Ureter (tissue), 1 donor: ENCODE measurements around the gene PIGC. TPM values are rescaled to one million over a fixed set of nuclear protein-coding genes. Genes with fewer than 3 reads are reported as not detected.

Experiments
- DNase-seq: peaks from one replicate; pipeline ENCODE4 v3.0.0-alpha.2; 2020; ENCODE audit warnings: low spot score
- total RNA-seq: library from RNA; stranded (reverse); gene quantifications from one replicate; pipeline ENCODE4 v1.2.4, GENCODE V29; 2023
- donor health status: DM: yes; HTN: yes; CAD: no.

The PIGC gene
- 21.0 TPM for total RNA-seq

GRCh38 chr1:172443666-172444453 lies at the start of gene PIGC:
TSS of gene PIGC (minus strand) at chr1:172444069. CDS start at chr1:172442622, 1,447 bp downstream.
- peak; percentile 94 for DNase-seq

GRCh38 chr1:172492421-172492820 lies 48.6 kb upstream of the PIGC start:
- DNase-seq, result no peak

- DNase-seq, result no peak
Observed at GRCh38 chr1:172489847-172490246, 46.0 kb upstream of the PIGC start.

- DNase-seq, result no peak
Observed at GRCh38 chr1:172488393-172488792, 44.5 kb upstream of the PIGC start.

- no peak for DNase-seq
Observed at GRCh38 chr1:172487550-172487949, 43.7 kb upstream of the PIGC start.

- no peak for DNase-seq
Observed at GRCh38 chr1:172486805-172487454, 43.1 kb upstream of the PIGC start.

GRCh38 chr1:172485626-172486025 lies 41.8 kb upstream of the PIGC start:
- no peak for DNase-seq

- no peak for DNase-seq
Observed at GRCh38 chr1:172484252-172484651, 40.4 kb upstream of the PIGC start.

GRCh38 chr1:172483448-172483847 lies 39.6 kb upstream of the PIGC start:
- DNase-seq, result no peak

GRCh38 chr1:172482044-172482443 lies 38.2 kb upstream of the PIGC start:
- no peak for DNase-seq

- DNase-seq, result no peak
Observed at GRCh38 chr1:172480431-172480830, 36.6 kb upstream of the PIGC start.

- DNase-seq, result no peak
Observed at GRCh38 chr1:172478485-172478884, 34.6 kb upstream of the PIGC start.

- no peak for DNase-seq
Observed at GRCh38 chr1:172477741-172478140, 33.9 kb upstream of the PIGC start.

GRCh38 chr1:172477216-172477615 lies 33.3 kb upstream of the PIGC start:
- DNase-seq, result no peak

- DNase-seq, result peak; percentile 76
Observed at GRCh38 chr1:172476218-172476811, 32.4 kb upstream of the PIGC start.

- DNase-seq, result no peak
Observed at GRCh38 chr1:172473842-172474241, 30.0 kb upstream of the PIGC start.

- DNase-seq, result no peak
Observed at GRCh38 chr1:172473302-172473701, 29.4 kb upstream of the PIGC start.

- no peak for DNase-seq
Observed at GRCh38 chr1:172472495-172472894, 28.6 kb upstream of the PIGC start.

GRCh38 chr1:172471666-172472065 lies 27.8 kb upstream of the PIGC start:
- DNase-seq, result no peak

- no peak for DNase-seq
Observed at GRCh38 chr1:172470149-172470548, 26.3 kb upstream of the PIGC start.

GRCh38 chr1:172469717-172470116 lies 25.8 kb upstream of the PIGC start:
- no peak for DNase-seq

- DNase-seq, result no peak
Observed at GRCh38 chr1:172468296-172468695, 24.4 kb upstream of the PIGC start.

GRCh38 chr1:172467446-172467845 lies 23.6 kb upstream of the PIGC start:
- no peak for DNase-seq
